Adipocyte (in vitro differentiated cells): ENCODE measurements around the gene CHST12.

ENCODE experiments used
- DNase-seq: peaks from one replicate; pipeline ENCODE4 v3.0.0-alpha.2; 2015; ENCODE audit warnings: low read depth
- H3K27me3 ChIP-seq: replicated peaks from 2 replicates; pipeline ENCODE4 v1.7.0; 2013; ENCODE audit warnings: mild to moderate bottlenecking, low read length, moderate library complexity; ENCODE audit not compliant: control insufficient read depth, insufficient read depth
- H3K36me3 ChIP-seq: 2 replicates; pipeline ENCODE4 v1.7.0; 2013; ENCODE audit warnings: low read length, mild to moderate bottlenecking, moderate library complexity; ENCODE audit not compliant: control insufficient read depth, insufficient read depth, severe bottlenecking
- H3K4me1 ChIP-seq: 2 replicates; pipeline ENCODE4 v1.7.0; 2013; ENCODE audit warnings: mild to moderate bottlenecking, low read length, moderate library complexity; ENCODE audit not compliant: control insufficient read depth, insufficient read depth
- H3K4me3 ChIP-seq: 2 replicates; pipeline ENCODE4 v1.7.0; 2013; ENCODE audit warnings: mild to moderate bottlenecking, low read length, moderate library complexity
- H3K9ac ChIP-seq: 2 replicates; pipeline ENCODE4 v1.7.0; 2013; ENCODE audit warnings: mild to moderate bottlenecking, low read length, moderate library complexity
- H3K9me3 ChIP-seq: 2 replicates; pipeline ENCODE4 v1.7.0; 2013; ENCODE audit warnings: mild to moderate bottlenecking, low read length, moderate library complexity; ENCODE audit not compliant: control insufficient read depth

CHST12 gene

GRCh38 chr7:2476776-2477446 lies 73.5 kb downstream of the CHST12 start:
- Histone ChIP-seq H3K36me3 (no peaks in the 10 kb centered on the region), H3K4me1 (peaks cover 22% of the 10 kb centered on the region), H3K9me3 (no peaks in the 10 kb centered on the region), H3K27me3 (peaks cover 13% of the 10 kb centered on the region), H3K9ac (no peak overlapping the region), H3K4me3 (no peak overlapping the region)
- DNase-seq: no peak

- Histone ChIP-seq H3K9ac (peak overlapping the region; percentile 53), H3K36me3 (no peaks in the 10 kb centered on the region), H3K9me3 (peaks cover 3% of the 10 kb centered on the region), H3K4me1 (peaks cover 22% of the 10 kb centered on the region), H3K27me3 (peaks cover 13% of the 10 kb centered on the region), H3K4me3 (no peak overlapping the region)
- peak; percentile 75 for DNase-seq
Observed at GRCh38 chr7:2477447-2478398, 74.3 kb downstream of the CHST12 start.

GRCh38 chr7:2478399-2478785 lies 75.0 kb downstream of the CHST12 start:
- Histone ChIP-seq H3K36me3 (no peaks in the 10 kb centered on the region), H3K27me3 (peaks cover 13% of the 10 kb centered on the region), H3K4me1 (peaks cover 22% of the 10 kb centered on the region), H3K9ac (peak overlapping the region; percentile 53), H3K9me3 (peaks cover 10% of the 10 kb centered on the region), H3K4me3 (no peak overlapping the region)
- DNase-seq: no peak

GRCh38 chr7:2478800-2479199 lies 75.4 kb downstream of the CHST12 start:
- Histone ChIP-seq H3K27me3 (peaks cover 13% of the 10 kb centered on the region), H3K4me3 (no peak overlapping the region), H3K4me1 (peaks cover 22% of the 10 kb centered on the region), H3K9me3 (peaks cover 10% of the 10 kb centered on the region), H3K36me3 (no peaks in the 10 kb centered on the region), H3K9ac (peak overlapping the region; percentile 53)
- DNase-seq: no peak

GRCh38 chr7:2479276-2480069 lies 76.1 kb downstream of the CHST12 start:
- no peak overlapping the region for H3K4me3 ChIP-seq
- DNase-seq: no peak
- peaks cover 10% of the 10 kb centered on the region for H3K9me3 ChIP-seq
- H3K9ac ChIP-seq: no peak overlapping the region
- H3K27me3 ChIP-seq: peaks cover 13% of the 10 kb centered on the region
- H3K4me1 ChIP-seq: peaks cover 22% of the 10 kb centered on the region
- no peaks in the 10 kb centered on the region for H3K36me3 ChIP-seq

GRCh38 chr7:2480070-2480408 lies 76.6 kb downstream of the CHST12 start:
- Histone ChIP-seq H3K27me3 (peaks cover 13% of the 10 kb centered on the region), H3K4me1 (peaks cover 22% of the 10 kb centered on the region), H3K9ac (no peak overlapping the region), H3K4me3 (no peak overlapping the region), H3K9me3 (peaks cover 10% of the 10 kb centered on the region), H3K36me3 (no peaks in the 10 kb centered on the region)
- no peak for DNase-seq

GRCh38 chr7:2481195-2481594 lies 77.8 kb downstream of the CHST12 start:
- H3K9ac ChIP-seq: no peak overlapping the region
- H3K9me3 ChIP-seq: peaks cover 10% of the 10 kb centered on the region
- peaks cover 22% of the 10 kb centered on the region for H3K4me1 ChIP-seq
- DNase-seq: no peak
- H3K4me3 ChIP-seq: no peak overlapping the region
- no peaks in the 10 kb centered on the region for H3K36me3 ChIP-seq
- H3K27me3 ChIP-seq: peaks cover 13% of the 10 kb centered on the region

- peaks cover 24% of the 10 kb centered on the region for H3K4me1 ChIP-seq
- H3K9ac ChIP-seq: no peak overlapping the region
- peaks cover 13% of the 10 kb centered on the region for H3K27me3 ChIP-seq
- H3K36me3 ChIP-seq: no peaks in the 10 kb centered on the region
- H3K4me3 ChIP-seq: no peak overlapping the region
- H3K9me3 ChIP-seq: peaks cover 10% of the 10 kb centered on the region
- no peak for DNase-seq
Observed at GRCh38 chr7:2482725-2483451, 79.5 kb downstream of the CHST12 start.

GRCh38 chr7:2483494-2483893 lies 80.1 kb downstream of the CHST12 start:
- no peaks in the 10 kb centered on the region for H3K36me3 ChIP-seq
- H3K4me1 ChIP-seq: peaks cover 24% of the 10 kb centered on the region
- no peak overlapping the region for H3K9ac ChIP-seq
- no peak overlapping the region for H3K4me3 ChIP-seq
- peaks cover 13% of the 10 kb centered on the region for H3K27me3 ChIP-seq
- H3K9me3 ChIP-seq: peaks cover 10% of the 10 kb centered on the region
- DNase-seq: no peak

- no peak overlapping the region for H3K9ac ChIP-seq
- peaks cover 4% of the 10 kb centered on the region for H3K27me3 ChIP-seq
- peaks cover 10% of the 10 kb centered on the region for H3K9me3 ChIP-seq
- no peak for DNase-seq
- H3K4me3 ChIP-seq: no peak overlapping the region
- no peaks in the 10 kb centered on the region for H3K36me3 ChIP-seq
- H3K4me1 ChIP-seq: peaks cover 27% of the 10 kb centered on the region
Observed at GRCh38 chr7:2484868-2485267, 81.5 kb downstream of the CHST12 start.
